MM.1S (cell line): Measurements from ENCODE around the gene ATP6V0A1.
"Not testable (repeated sequence)": the region's sequence is repeated elsewhere in the genome, so short reads cannot be mapped to it uniquely, and the experiment has no call there.

ENCODE experiments used
- DNase-seq: peaks from one replicate; pipeline ENCODE4 v3.0.0-alpha.2; 2015
- H2AFZ ChIP-seq: fragments of 300-600 bp; sonication (generic); 2 replicates; pipeline ENCODE4 v1.6.0; 2016; ENCODE audit warnings: antibody characterized with exemption, low read length
- H3F3A ChIP-seq: fragments of 300-600 bp; sonication (generic); 2 replicates; pipeline ENCODE4 v1.6.1; 2016; ENCODE audit warnings: mild to moderate bottlenecking, antibody characterized with exemption, low read length, moderate library complexity, mixed read lengths; ENCODE audit not compliant: insufficient read depth
- H3K27ac ChIP-seq: fragments of 300-600 bp; sonication (generic); 2 replicates; pipeline ENCODE4 v1.5.1; 2016; ENCODE audit warnings: mild to moderate bottlenecking, low read length
- H3K27me3 ChIP-seq: fragments of 300-600 bp; sonication (generic); replicated peaks from 2 replicates; pipeline ENCODE4 v1.6.0; 2016; ENCODE audit warnings: low read length; ENCODE audit not compliant: insufficient read depth
- H3K36me3 ChIP-seq: fragments of 300-600 bp; sonication (generic); replicated peaks from 2 replicates; pipeline ENCODE4 v1.6.1; 2016; ENCODE audit warnings: mild to moderate bottlenecking, low read length, mixed read lengths; ENCODE audit not compliant: insufficient read depth
- H3K4me1 ChIP-seq: fragments of 300-600 bp; sonication (generic); 2 replicates; pipeline ENCODE4 v1.6.1; 2016; ENCODE audit warnings: low read length, mixed read lengths
- H3K4me2 ChIP-seq: fragments of 300-600 bp; sonication (generic); 2 replicates; pipeline ENCODE4 v1.6.0; 2016; ENCODE audit warnings: low read depth, low read length
- H3K4me3 ChIP-seq: fragments of 300-600 bp; sonication (generic); 2 replicates; pipeline ENCODE4 v1.5.1; 2016; ENCODE audit warnings: low read length, mixed read lengths
- H3K79me2 ChIP-seq: fragments of 300-600 bp; sonication (generic); 2 replicates; pipeline ENCODE4 v1.6.1; 2016; ENCODE audit warnings: mixed run types, low read length, mixed read lengths
- H3K9ac ChIP-seq: fragments of 300-600 bp; sonication (generic); 2 replicates; pipeline ENCODE4 v1.6.1; 2016; ENCODE audit warnings: low read length, mixed read lengths
- H3K9me2 ChIP-seq: fragments of 300-600 bp; sonication (generic); replicated peaks from 2 replicates; pipeline ENCODE4 v1.6.1; 2016; ENCODE audit warnings: mild to moderate bottlenecking, low read length, mixed read lengths; ENCODE audit not compliant: insufficient read depth
- H3K9me3 ChIP-seq: fragments of 300-600 bp; sonication (generic); replicated peaks from 2 replicates; pipeline ENCODE4 v1.6.1; 2016; ENCODE audit warnings: mild to moderate bottlenecking, low read length, mixed read lengths; ENCODE audit not compliant: insufficient read depth
- H4K20me1 ChIP-seq: fragments of 300-600 bp; sonication (generic); 2 replicates; pipeline ENCODE4 v1.6.1; 2016; ENCODE audit warnings: mild to moderate bottlenecking, low read length, moderate library complexity, mixed read lengths; ENCODE audit not compliant: insufficient read depth
- CTCF ChIP-seq: fragments of 300-600 bp; sonication (generic); IDR thresholded peaks from 2 replicates; pipeline ENCODE4 v1.5.1; 2016; ENCODE audit warnings: antibody characterized with exemption, low read length, mixed read lengths
- EZH2 ChIP-seq: fragments of 300-600 bp; sonication (generic); optimal IDR thresholded peaks from 2 replicates; pipeline ENCODE3; 2017; ENCODE audit warnings: low read depth, mild to moderate bottlenecking, antibody characterized with exemption, low read length, mixed read lengths
- EZH2phosphoT487 ChIP-seq: fragments of 300-600 bp; sonication (generic); IDR thresholded peaks from 2 replicates; pipeline ENCODE4 v1.6.1; 2018; ENCODE audit warnings: antibody characterized with exemption, low read length

The ATP6V0A1 gene

DNA sequence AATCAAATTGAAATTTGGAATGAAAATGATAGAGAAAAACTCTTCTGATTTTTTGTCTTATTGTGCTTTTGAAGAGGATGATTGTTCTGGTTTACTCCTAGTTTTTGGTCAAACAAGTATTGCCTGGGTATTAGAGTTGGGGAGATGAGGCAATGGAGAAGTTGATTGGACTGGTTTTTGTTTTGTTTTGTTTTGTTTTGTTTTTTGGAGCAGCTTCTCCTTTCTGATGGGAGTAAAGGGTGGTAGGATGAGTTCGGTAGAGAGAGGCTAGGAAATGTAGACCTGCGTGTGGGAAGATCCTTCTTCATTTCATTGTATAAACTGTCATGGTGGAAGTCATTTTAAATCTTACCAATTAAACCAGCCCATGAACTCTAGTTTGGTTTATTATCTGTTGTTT, 17.7 kb downstream of the ATP6V0A1 start:
- no peak overlapping the region for H3K27ac ChIP-seq
- H4K20me1 ChIP-seq: no peaks in the 10 kb centered on the region
- no peaks in the 10 kb centered on the region for H3K9me3 ChIP-seq
- H3K4me3 ChIP-seq: no peak overlapping the region
- DNase-seq: no peak
- 0 out of 2 replicates have a peak, but pooled peaks cover 3% of the 10 kb centered on the region for H3K79me2 ChIP-seq
- H3K9ac ChIP-seq: no peak overlapping the region
- H3K36me3 ChIP-seq: 0 out of 2 replicates have a peak, but pooled peaks cover 11% of the 10 kb centered on the region
- no peaks in the 10 kb centered on the region for H3K9me2 ChIP-seq
- H2AFZ ChIP-seq: no peak overlapping the region
- no peak for TF ChIP-seq EZH2
- no peak for TF ChIP-seq EZH2phosphoT487
- no peak for TF ChIP-seq CTCF
- H3K4me1 ChIP-seq: peaks cover 21% of the 10 kb centered on the region
- peaks cover 7% of the 10 kb centered on the region for H3F3A ChIP-seq
- H3K4me2 ChIP-seq: no peak overlapping the region
- H3K27me3 ChIP-seq: no peaks in the 10 kb centered on the region

DNA sequence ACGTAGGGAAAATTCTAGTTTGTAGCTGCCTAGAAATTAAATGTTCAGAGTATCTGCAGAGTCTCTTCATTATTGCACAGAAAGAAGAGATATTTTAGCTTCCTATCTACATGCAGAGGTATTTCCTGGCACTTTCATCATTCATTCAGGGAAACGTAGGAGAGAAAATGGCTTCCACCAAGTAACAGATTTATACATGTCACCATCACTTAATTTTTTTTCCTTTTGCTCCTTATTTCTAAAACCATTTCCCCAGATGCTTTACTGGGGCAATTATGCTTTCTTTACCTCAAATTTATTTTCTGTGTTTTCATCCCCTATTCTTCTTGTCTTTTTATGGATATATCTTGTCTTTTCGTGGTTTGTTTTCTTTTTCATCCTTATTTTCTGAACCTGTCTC, 18.5 kb downstream of the ATP6V0A1 start:
- TF ChIP-seq CTCF: no peak
- TF ChIP-seq EZH2: no peak
- no peak for TF ChIP-seq EZH2phosphoT487
- Histone ChIP-seq H3F3A (peaks cover 7% of the 10 kb centered on the region), H2AFZ (no peak overlapping the region), H3K36me3 (0 out of 2 replicates have a peak, but pooled peaks cover 11% of the 10 kb centered on the region), H3K79me2 (0 out of 2 replicates have a peak, but pooled peaks cover 3% of the 10 kb centered on the region), H3K9ac (no peak overlapping the region), H3K4me3 (no peak overlapping the region), H3K27me3 (no peaks in the 10 kb centered on the region), H4K20me1 (no peaks in the 10 kb centered on the region), H3K4me1 (peaks cover 21% of the 10 kb centered on the region), H3K27ac (no peak overlapping the region), H3K9me3 (no peaks in the 10 kb centered on the region), H3K4me2 (no peak overlapping the region), H3K9me2 (no peaks in the 10 kb centered on the region)
- DNase-seq: no peak

DNA sequence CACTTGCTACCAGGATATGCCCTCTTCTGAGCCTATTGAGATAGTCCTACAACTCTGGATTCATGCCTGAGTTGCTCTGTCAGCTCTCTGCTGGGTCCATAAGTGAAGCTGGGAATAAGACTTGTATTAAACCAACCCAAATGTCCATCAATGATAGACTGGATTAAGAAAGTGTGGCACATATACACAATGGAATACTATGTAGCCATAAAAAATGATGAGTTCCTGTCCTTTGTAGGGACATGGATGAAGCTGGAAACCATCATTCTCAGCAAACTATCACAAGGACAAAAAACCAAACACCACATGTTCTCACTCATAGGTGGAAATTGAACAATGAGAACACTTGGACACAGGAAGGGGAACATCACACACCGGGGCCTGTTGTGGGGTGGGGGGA, 19.1 kb downstream of the ATP6V0A1 start:
- H3K4me2 ChIP-seq, H3K27ac ChIP-seq, H4K20me1 ChIP-seq, H3K9ac ChIP-seq, DNase-seq, H3K27me3 ChIP-seq, H3K9me2 ChIP-seq, H2AFZ ChIP-seq, H3F3A ChIP-seq, H3K4me3 ChIP-seq, H3K9me3 ChIP-seq, H3K79me2 ChIP-seq: not testable (repeated sequence)
- 0 out of 2 replicates have a peak, but pooled peaks cover 11% of the 10 kb centered on the region for H3K36me3 ChIP-seq
- peaks cover 21% of the 10 kb centered on the region for H3K4me1 ChIP-seq

- no peak overlapping the region for H2AFZ ChIP-seq
- H3K36me3 ChIP-seq: peaks cover 3% of the 10 kb centered on the region; the same call in 1 of the 2 replicates
- DNase-seq: peak; percentile 83
- no peaks in the 10 kb centered on the region for H3F3A ChIP-seq
- no peaks in the 10 kb centered on the region for H3K9me2 ChIP-seq
- H3K9ac ChIP-seq: no peak overlapping the region
- H4K20me1 ChIP-seq: no peaks in the 10 kb centered on the region
- TF ChIP-seq CTCF: no peak
- H3K4me3 ChIP-seq: no peak overlapping the region
- no peaks in the 10 kb centered on the region for H3K9me3 ChIP-seq
- H3K27me3 ChIP-seq: no peaks in the 10 kb centered on the region
- H3K4me2 ChIP-seq: no peak overlapping the region
- H3K27ac ChIP-seq: no peak overlapping the region
- no peaks in the 10 kb centered on the region for H3K4me1 ChIP-seq
- no peaks in the 10 kb centered on the region for H3K79me2 ChIP-seq
These were observed 25.6 kb downstream of the ATP6V0A1 start for GRCh38 chr17:42484304-42484703.
